ENCODE results near the gene FBXO22. TPM values are rescaled to one million over a fixed set of nuclear protein-coding genes. Genes with fewer than 3 reads are reported as not detected.

Gene FBXO22
- total and polyA plus RNA-seq, 2 of the 8 experiments (the other 6 are each of a cell fraction or from before 2014, with no cell fraction given): 33.2 to 67.3 TPM

GRCh38 chr15:75868019-75868418 lies 35.7 kb upstream of the FBXO22 start (continued):
- no peak for TF ChIP-seq CHD7 (IDR thresholded peaks at IDR 0.05; ENCODE audit: insufficient replicate concordance, low read length)
- no peak for TF ChIP-seq TAF7 (optimal IDR thresholded peaks at IDR 0.05; ENCODE audit: borderline replicate concordance, low read depth, low read length)
- TF ChIP-seq SP2 (IDR thresholded peaks at IDR 0.05; ENCODE audit: low read length): no peak
- TF ChIP-seq KDM5A (IDR thresholded peaks at IDR 0.05; ENCODE audit: low read length): no peak
- TF ChIP-seq CBX8 (IDR thresholded peaks at IDR 0.05; ENCODE audit: borderline replicate concordance, low read depth, low read length): no peak
- no peak for TF ChIP-seq YY1 (IDR thresholded peaks at IDR 0.05; ENCODE audit: low read depth, low read length)
- no peak for TF ChIP-seq USF2 (IDR thresholded peaks at IDR 0.05; ENCODE audit: low read length)
- TF ChIP-seq EGR1 (IDR thresholded peaks at IDR 0.05; ENCODE audit: borderline replicate concordance, low read depth, low read length): no peak
- TF ChIP-seq SP1 (IDR thresholded peaks at IDR 0.05; ENCODE audit: low read depth, low read length): no peak
